GM12878 (cell line): ENCODE measurements around the gene BBLN.

ENCODE experiments used
- CBX3 ChIP-seq: fragments of 200-600 bp; sonication (generic); IDR thresholded peaks from 2 replicates; pipeline ENCODE4 v1.6.1; 2016; ENCODE audit warnings: low read depth, borderline replicate concordance
- CHD4 ChIP-seq: fragments of 200-600 bp; sonication (generic); IDR thresholded peaks from 2 replicates; pipeline ENCODE4 v1.6.1; 2016; ENCODE audit warnings: mild to moderate bottlenecking
- CTCF ChIP-seq, 3 experiments: IDR thresholded peaks in 2 of 3; conservative IDR thresholded peaks in 1 of 3; 2 replicates each; pipeline ENCODE4 v1.5.1; 2011; ENCODE audit warnings: low read depth in 3 of 3, low read length in 3 of 3, mild to moderate bottlenecking in 3 of 3, control low read depth in 2 of 3, moderate library complexity in 2 of 3, inconsistent platforms in 1 of 3, mixed read lengths in 1 of 3; ENCODE audit not compliant: control insufficient read depth in 2 of 3, insufficient read depth in 1 of 3; ENCODE audit errors: extremely low read depth in 1 of 3
- JUNB ChIP-seq: IDR thresholded peaks from 2 replicates; pipeline ENCODE4 v1.6.1; 2016; ENCODE audit warnings: antibody characterized with exemption, mild to moderate bottlenecking
- MAX ChIP-seq: IDR thresholded peaks from 2 replicates; pipeline ENCODE4 v1.6.1; 2012; ENCODE audit warnings: low read depth, low read length, improper control_type of control experiment
- MTA3 ChIP-seq: IDR thresholded peaks from 2 replicates; pipeline ENCODE4 v1.6.1; 2012; ENCODE audit warnings: low read length, inconsistent platforms, borderline replicate concordance
- MYB ChIP-seq: fragments of 150-350 bp; IDR thresholded peaks from 2 replicates; pipeline ENCODE4 v1.6.1; 2014; ENCODE audit warnings: mild to moderate bottlenecking, low read depth, low read length, borderline replicate concordance
- MYC ChIP-seq: IDR thresholded peaks from 2 replicates; pipeline ENCODE4 v1.6.1; 2011; ENCODE audit warnings: mild to moderate bottlenecking, low read length, moderate library complexity, inconsistent platforms; ENCODE audit not compliant: insufficient read depth, insufficient replicate concordance, insufficient read length, severe bottlenecking
- POLR2A ChIP-seq: IDR thresholded peaks from 2 replicates; pipeline ENCODE4 v1.6.1; 2011; ENCODE audit warnings: low read depth, mild to moderate bottlenecking, low read length
- POLR2AphosphoS5 ChIP-seq: IDR thresholded peaks from 2 replicates; pipeline ENCODE4 v1.6.1; 2011; ENCODE audit warnings: mild to moderate bottlenecking, low read length, inconsistent platforms
- SMC3 ChIP-seq: IDR thresholded peaks from 2 replicates; pipeline ENCODE4 v1.6.1; 2011; ENCODE audit warnings: low read length, improper control_type of control experiment, borderline replicate concordance
- TCF12 ChIP-seq: IDR thresholded peaks from 2 replicates; pipeline ENCODE4 v1.6.1; 2011; ENCODE audit warnings: low read depth, mild to moderate bottlenecking, low read length
- ZNF274 ChIP-seq: IDR thresholded peaks from one replicate; pipeline ENCODE4 v1.8.0; 2011; ENCODE audit not compliant: insufficient read length, insufficient read depth
- TF ChIP-seq, protein P1 (sequence below): fragments of 450-650 bp; IDR thresholded peaks from 2 replicates; pipeline ENCODE4 v1.6.1; 2017; ENCODE audit warnings: mild to moderate bottlenecking, moderate library complexity

DNA sequence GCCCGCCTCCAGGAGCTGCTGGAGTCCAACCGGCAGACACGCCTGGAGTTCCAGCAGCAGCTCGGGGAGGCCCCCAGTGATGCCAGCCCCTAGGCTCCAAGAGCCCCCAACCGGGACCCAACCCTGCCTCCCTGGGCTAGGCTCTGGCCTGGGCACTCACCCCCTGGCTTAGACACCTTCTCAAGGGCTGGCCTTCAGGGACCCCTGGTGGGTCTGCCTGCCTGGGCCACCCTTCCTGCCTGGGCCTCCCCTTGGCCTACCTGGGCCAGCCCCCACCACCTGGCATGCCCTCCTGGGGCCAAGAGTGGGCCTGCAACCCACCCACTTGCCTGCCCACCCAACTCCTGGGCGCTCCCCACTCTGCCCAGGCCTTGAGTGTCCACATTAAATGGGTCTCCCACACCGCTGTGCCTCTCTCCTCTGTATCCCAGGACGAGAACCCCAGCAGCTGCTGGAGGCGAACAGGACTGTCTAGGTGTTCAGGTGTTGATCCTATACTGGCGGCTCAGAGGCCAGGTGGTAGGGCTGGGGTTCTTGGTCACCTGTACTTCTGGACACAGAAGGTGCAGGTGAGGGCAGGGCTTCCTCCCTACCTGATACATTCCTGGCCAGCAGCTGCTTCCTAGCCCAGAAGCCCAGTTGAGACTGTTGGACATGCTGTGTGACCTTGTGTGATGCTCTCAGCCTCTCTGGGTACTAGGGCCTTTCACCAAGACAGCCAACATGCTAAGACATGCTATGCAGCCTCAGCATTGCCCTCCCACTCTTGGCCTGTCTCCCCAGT lies 3.6 kb downstream of the BBLN start:
- no peak for TF ChIP-seq TCF12
- TF ChIP-seq ZNF274, result no peak
- TF ChIP-seq MTA3, result no peak
- TF ChIP-seq, protein P1, sequence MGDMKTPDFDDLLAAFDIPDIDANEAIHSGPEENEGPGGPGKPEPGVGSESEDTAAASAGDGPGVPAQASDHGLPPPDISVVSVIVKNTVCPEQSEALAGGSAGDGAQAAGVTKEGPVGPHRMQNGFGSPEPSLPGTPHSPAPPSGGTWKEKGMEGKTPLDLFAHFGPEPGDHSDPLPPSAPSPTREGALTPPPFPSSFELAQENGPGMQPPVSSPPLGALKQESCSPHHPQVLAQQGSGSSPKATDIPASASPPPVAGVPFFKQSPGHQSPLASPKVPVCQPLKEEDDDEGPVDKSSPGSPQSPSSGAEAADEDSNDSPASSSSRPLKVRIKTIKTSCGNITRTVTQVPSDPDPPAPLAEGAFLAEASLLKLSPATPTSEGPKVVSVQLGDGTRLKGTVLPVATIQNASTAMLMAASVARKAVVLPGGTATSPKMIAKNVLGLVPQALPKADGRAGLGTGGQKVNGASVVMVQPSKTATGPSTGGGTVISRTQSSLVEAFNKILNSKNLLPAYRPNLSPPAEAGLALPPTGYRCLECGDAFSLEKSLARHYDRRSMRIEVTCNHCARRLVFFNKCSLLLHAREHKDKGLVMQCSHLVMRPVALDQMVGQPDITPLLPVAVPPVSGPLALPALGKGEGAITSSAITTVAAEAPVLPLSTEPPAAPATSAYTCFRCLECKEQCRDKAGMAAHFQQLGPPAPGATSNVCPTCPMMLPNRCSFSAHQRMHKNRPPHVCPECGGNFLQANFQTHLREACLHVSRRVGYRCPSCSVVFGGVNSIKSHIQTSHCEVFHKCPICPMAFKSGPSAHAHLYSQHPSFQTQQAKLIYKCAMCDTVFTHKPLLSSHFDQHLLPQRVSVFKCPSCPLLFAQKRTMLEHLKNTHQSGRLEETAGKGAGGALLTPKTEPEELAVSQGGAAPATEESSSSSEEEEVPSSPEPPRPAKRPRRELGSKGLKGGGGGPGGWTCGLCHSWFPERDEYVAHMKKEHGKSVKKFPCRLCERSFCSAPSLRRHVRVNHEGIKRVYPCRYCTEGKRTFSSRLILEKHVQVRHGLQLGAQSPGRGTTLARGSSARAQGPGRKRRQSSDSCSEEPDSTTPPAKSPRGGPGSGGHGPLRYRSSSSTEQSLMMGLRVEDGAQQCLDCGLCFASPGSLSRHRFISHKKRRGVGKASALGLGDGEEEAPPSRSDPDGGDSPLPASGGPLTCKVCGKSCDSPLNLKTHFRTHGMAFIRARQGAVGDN, result no peak
- no peak for TF ChIP-seq MAX
- no peak for TF ChIP-seq CTCF (IDR thresholded peaks at IDR 0.05 in 2 of 3, conservative IDR thresholded peaks at IDR 0.05 in 1 of 3; ENCODE audit: control insufficient read depth in 2 of 3, extremely low read depth in 1 of 3, insufficient read depth in 1 of 3, low read depth in 3 of 3, low read length in 3 of 3)
- TF ChIP-seq CHD4, result no peak
- no peak for TF ChIP-seq CBX3
- no peak; the same call in none of the 2 replicates for TF ChIP-seq POLR2A
- no peak for TF ChIP-seq SMC3
- TF ChIP-seq POLR2AphosphoS5, result no peak
- no peak for TF ChIP-seq MYB
- TF ChIP-seq MYC, result no peak
- TF ChIP-seq JUNB, result no peak
